ENCODE data around the gene CRYBA4.

DNA sequence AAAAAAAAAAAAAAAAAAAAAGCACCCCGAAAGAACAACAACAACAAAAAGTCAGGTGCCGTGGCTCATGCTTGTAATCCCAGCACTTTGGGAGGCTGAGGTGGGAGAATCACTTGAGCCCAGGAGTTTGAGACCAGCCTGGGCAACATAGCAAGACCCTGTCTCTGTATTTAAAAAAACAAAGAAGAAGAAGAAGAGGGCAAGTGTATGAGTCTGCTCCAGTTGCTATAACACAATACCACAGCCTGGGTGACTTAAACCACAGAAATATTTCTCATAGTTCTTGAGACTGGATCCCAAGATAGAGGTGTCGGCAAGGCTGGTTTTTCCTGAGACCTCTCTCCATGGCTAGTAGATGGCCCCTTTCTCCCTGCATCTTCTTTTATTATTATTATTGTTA lies 12.4 kb downstream of the CRYBA4 start:
- TF ChIP-seq POLR2AphosphoS5 (IDR thresholded peaks at IDR 0.05) (no peak), EP300 (IDR thresholded peaks at IDR 0.05) (no peak), POLR2A (IDR thresholded peaks at IDR 0.05) (no peak)
- TF ChIP-seq, protein P1, sequence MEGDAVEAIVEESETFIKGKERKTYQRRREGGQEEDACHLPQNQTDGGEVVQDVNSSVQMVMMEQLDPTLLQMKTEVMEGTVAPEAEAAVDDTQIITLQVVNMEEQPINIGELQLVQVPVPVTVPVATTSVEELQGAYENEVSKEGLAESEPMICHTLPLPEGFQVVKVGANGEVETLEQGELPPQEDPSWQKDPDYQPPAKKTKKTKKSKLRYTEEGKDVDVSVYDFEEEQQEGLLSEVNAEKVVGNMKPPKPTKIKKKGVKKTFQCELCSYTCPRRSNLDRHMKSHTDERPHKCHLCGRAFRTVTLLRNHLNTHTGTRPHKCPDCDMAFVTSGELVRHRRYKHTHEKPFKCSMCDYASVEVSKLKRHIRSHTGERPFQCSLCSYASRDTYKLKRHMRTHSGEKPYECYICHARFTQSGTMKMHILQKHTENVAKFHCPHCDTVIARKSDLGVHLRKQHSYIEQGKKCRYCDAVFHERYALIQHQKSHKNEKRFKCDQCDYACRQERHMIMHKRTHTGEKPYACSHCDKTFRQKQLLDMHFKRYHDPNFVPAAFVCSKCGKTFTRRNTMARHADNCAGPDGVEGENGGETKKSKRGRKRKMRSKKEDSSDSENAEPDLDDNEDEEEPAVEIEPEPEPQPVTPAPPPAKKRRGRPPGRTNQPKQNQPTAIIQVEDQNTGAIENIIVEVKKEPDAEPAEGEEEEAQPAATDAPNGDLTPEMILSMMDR (IDR thresholded peaks at IDR 0.05) = no peak
